CD4-positive, CD25-positive, alpha-beta regulatory T cell (primary cell): ENCODE measurements around the gene BLTP3A. TPM values are rescaled to one million over a fixed set of nuclear protein-coding genes. Genes with fewer than 3 reads are reported as not detected.
A peak's percentile ranks its signal among the peaks of the same experiment; 100 is the strongest.
"Not testable (repeated sequence)": the region's sequence is repeated elsewhere in the genome, so short reads cannot be mapped to it uniquely, and the experiment has no call there.

Source experiments
- ATAC-seq, 2 donors: fragments of 150-1000 bp; cut with Tn5 transposase; one replicate each; pipeline ENCODE4 v1.10.0; 2021; ENCODE audit warnings: low read depth in 2 of 2, moderate number of reproducible peaks in 2 of 2, moderate library complexity in 1 of 2
- DNase-seq, 3 donors: peaks; one replicate each; pipeline versions ENCODE4 v3.0.0 to v3.0.0-alpha.2; 2012 to 2022; ENCODE audit warnings: mixed read lengths in 1 of 3
- H3K27ac ChIP-seq: one replicate; pipeline ENCODE4 v1.7.0; 2013; ENCODE audit warnings: mild to moderate bottlenecking, low read length; ENCODE audit not compliant: insufficient read depth, poor library complexity, severe bottlenecking
- H3K27me3 ChIP-seq: one replicate; pipeline ENCODE4 v1.7.0; 2013; ENCODE audit warnings: low read length; ENCODE audit not compliant: control insufficient read depth, insufficient read depth
- H3K36me3 ChIP-seq: one replicate; pipeline ENCODE4 v1.7.0; 2013; ENCODE audit warnings: mild to moderate bottlenecking, low read length, moderate library complexity; ENCODE audit not compliant: control insufficient read depth, insufficient read depth
- H3K4me1 ChIP-seq: 2 replicates; pipeline ENCODE4 v1.7.0; 2013; ENCODE audit warnings: mild to moderate bottlenecking, low read length; ENCODE audit not compliant: insufficient read depth, control insufficient read depth, poor library complexity, severe bottlenecking
- H3K4me3 ChIP-seq: one replicate; pipeline ENCODE4 v1.7.0; 2013; ENCODE audit warnings: low read depth, mild to moderate bottlenecking, low read length, moderate library complexity
- H3K9me3 ChIP-seq, 2 experiments: 1 replicate in 1 of 2; 2 replicates in 1 of 2; pipeline ENCODE4 v1.7.0; 2013; ENCODE audit warnings: low read length in 2 of 2, mild to moderate bottlenecking in 1 of 2, moderate library complexity in 1 of 2; ENCODE audit not compliant: control insufficient read depth in 2 of 2
- H3K27ac Mint-ChIP-seq, 3 donors: one replicate each; pipeline ENCODE4 v1.8.0; 2020 to 2022; ENCODE audit warnings: mild to moderate bottlenecking in 3 of 3, mixed read lengths in 3 of 3, moderate library complexity in 2 of 3
- H3K27me3 Mint-ChIP-seq: one replicate; pipeline ENCODE4 v1.8.0; 2022; ENCODE audit warnings: mild to moderate bottlenecking, mixed read lengths
- H3K36me3 Mint-ChIP-seq: one replicate; pipeline ENCODE4 v1.8.0; 2020; ENCODE audit warnings: mixed read lengths
- H3K4me1 Mint-ChIP-seq, 4 donors: one replicate each; pipeline ENCODE4 v1.8.0; 2020 to 2022; ENCODE audit warnings: mixed read lengths in 4 of 4, mild to moderate bottlenecking in 1 of 4
- H3K4me3 Mint-ChIP-seq, 4 donors: one replicate each; pipeline ENCODE4 v1.8.0; 2020 to 2022; ENCODE audit warnings: mild to moderate bottlenecking in 4 of 4, mixed read lengths in 4 of 4, moderate library complexity in 3 of 4
- H3K9me3 Mint-ChIP-seq, 7 donors: one replicate each; pipeline ENCODE4 v1.8.0; 2020 to 2022; ENCODE audit warnings: mixed read lengths in 7 of 7, mild to moderate bottlenecking in 3 of 7, moderate library complexity in 2 of 7
- polyA plus RNA-seq, 4 donors: library from polyadenylated mRNA; unstranded; fragments of 300-500 nt; fragmentation: Illumina TruSeq; gene quantifications; one replicate each; pipeline ENCODE4 v1.2.3, GENCODE V29; 2021
- total RNA-seq: library from RNA; stranded (reverse); gene quantifications from one replicate; pipeline ENCODE4 v1.2.3, GENCODE V29; 2022

Gene BLTP3A
- total and polyA plus RNA-seq, 5 donors from 2014 or later: 0.95 to 7.1 (median 1.1) TPM

DNA sequence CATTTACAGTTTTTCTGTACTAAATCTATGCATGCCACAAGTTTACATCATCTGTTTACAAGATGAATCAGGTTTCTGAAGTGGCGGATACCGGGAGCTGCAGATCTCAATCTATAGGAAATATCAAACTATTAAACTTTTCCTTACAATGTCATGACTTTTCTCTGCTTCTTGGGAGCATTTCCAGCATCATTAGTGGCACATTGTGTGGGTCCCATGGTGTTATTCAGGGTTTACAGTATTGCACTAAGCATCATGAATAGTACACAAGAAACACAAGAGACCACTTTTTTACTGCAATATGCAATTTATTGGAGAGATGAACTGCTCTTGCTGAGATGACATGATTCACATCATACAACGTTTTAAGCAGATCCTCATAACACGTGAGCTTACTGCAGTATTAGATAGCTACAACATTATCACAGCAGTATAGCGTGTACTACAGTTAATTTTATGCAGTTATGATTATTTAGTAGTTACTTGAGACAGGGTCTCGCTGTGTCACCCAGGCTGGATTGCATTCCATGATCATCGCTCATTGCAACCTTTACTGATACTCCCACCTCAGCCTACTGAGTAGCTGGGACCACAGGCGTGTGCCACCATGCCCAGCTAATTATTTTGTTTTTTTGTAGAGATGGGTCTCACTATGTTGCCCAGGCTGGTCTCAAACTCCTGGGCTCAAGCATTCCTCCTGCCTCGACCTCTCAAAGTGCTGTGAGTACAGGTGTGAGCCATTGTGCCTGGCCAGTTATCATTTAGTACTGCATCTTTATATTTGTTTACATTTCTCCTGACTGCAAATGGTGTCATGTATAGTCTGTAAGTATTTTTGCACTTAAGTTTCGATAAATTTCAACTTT is 18.4 kb downstream of the BLTP3A start:
- Histone ChIP-seq H3K4me1 (no peaks in the 10 kb centered on the region), H3K9me3 (no peaks in the 10 kb centered on the region), H3K27ac (no peak overlapping the region), H3K27me3 (no peaks in the 10 kb centered on the region), H3K36me3 (no peaks in the 10 kb centered on the region), H3K4me3 (no peak overlapping the region)
- Mint-ChIP-seq H3K9me3 (no peaks in the 10 kb centered on the region), H3K4me3 (no peak overlapping the region), H3K27ac (no peak overlapping the region), H3K4me1 (peaks cover 12 to 19% (median 16%) of the 10 kb centered on the region in 4 donors), H3K27me3 (no peaks in the 10 kb centered on the region), H3K36me3 (no peaks in the 10 kb centered on the region)
- DNase-seq (no peak), ATAC-seq (no peak)

- Histone ChIP-seq H3K36me3 (no peaks in the 10 kb centered on the region), H3K4me3 (no peak overlapping the region), H3K9me3 (no peaks in the 10 kb centered on the region), H3K27ac (no peak overlapping the region), H3K4me1 (no peaks in the 10 kb centered on the region), H3K27me3 (no peaks in the 10 kb centered on the region)
- H3K27ac Mint-ChIP-seq: peak overlapping the region in 1 of 3 donors; percentile 36
- no peaks in the 10 kb centered on the region for H3K9me3 Mint-ChIP-seq
- H3K36me3 Mint-ChIP-seq: no peaks in the 10 kb centered on the region
- no peaks in the 10 kb centered on the region for H3K27me3 Mint-ChIP-seq
- DNase-seq (peak in 1 of 3 donors; percentile 69), ATAC-seq (peak; percentile 68 to 84)
- H3K4me1 Mint-ChIP-seq: peaks cover 12 to 19% (median 16%) of the 10 kb centered on the region in 4 donors
- H3K4me3 Mint-ChIP-seq: no peak overlapping the region
Observed at GRCh38 chr6:34810936-34811632, 19.2 kb downstream of the BLTP3A start.

- no peaks in the 10 kb centered on the region for H3K36me3 Mint-ChIP-seq
- no peak for DNase-seq
- no peaks in the 10 kb centered on the region for H3K4me1 ChIP-seq
- no peaks in the 10 kb centered on the region for H3K9me3 ChIP-seq
- H3K36me3 ChIP-seq: no peaks in the 10 kb centered on the region
- no peak for ATAC-seq
- H3K27ac Mint-ChIP-seq: no peak overlapping the region
- no peak overlapping the region for H3K27ac ChIP-seq
- H3K27me3 ChIP-seq: no peaks in the 10 kb centered on the region
- no peaks in the 10 kb centered on the region for H3K27me3 Mint-ChIP-seq
- H3K4me3 Mint-ChIP-seq: no peak overlapping the region
- H3K4me3 ChIP-seq: no peak overlapping the region
- no peaks in the 10 kb centered on the region for H3K9me3 Mint-ChIP-seq
- peaks cover 6 to 18% (median 14%) of the 10 kb centered on the region in 4 donors for H3K4me1 Mint-ChIP-seq
Observed at GRCh38 chr6:34813028-34813713, 21.3 kb downstream of the BLTP3A start.

GRCh38 chr6:34816635-34817301 is 24.9 kb downstream of the BLTP3A start:
- ATAC-seq: no peak
- H3K36me3 Mint-ChIP-seq: no peaks in the 10 kb centered on the region
- H3K36me3 ChIP-seq: no peaks in the 10 kb centered on the region
- H3K4me1 Mint-ChIP-seq: peaks cover 0 to 14% (median 9%) of the 10 kb centered on the region in 4 donors
- H3K4me3 ChIP-seq: no peak overlapping the region
- no peak overlapping the region for H3K27ac ChIP-seq
- no peak overlapping the region for H3K4me3 Mint-ChIP-seq
- no peaks in the 10 kb centered on the region for H3K4me1 ChIP-seq
- no peaks in the 10 kb centered on the region for H3K9me3 ChIP-seq
- no peaks in the 10 kb centered on the region for H3K9me3 Mint-ChIP-seq
- H3K27ac Mint-ChIP-seq: peak overlapping the region in 2 of 3 donors; percentile 18 to 64
- H3K27me3 Mint-ChIP-seq: no peaks in the 10 kb centered on the region
- H3K27me3 ChIP-seq: no peaks in the 10 kb centered on the region
- no peak for DNase-seq

- H3K36me3 Mint-ChIP-seq: no peaks in the 10 kb centered on the region
- peaks cover 0 to 14% (median 9%) of the 10 kb centered on the region in 4 donors for H3K4me1 Mint-ChIP-seq
- no peak overlapping the region for H3K4me3 Mint-ChIP-seq
- DNase-seq (no peak), ATAC-seq (no peak)
- H3K9me3 ChIP-seq: no peaks in the 10 kb centered on the region
- H3K4me1 ChIP-seq: no peaks in the 10 kb centered on the region
- H3K27ac ChIP-seq: no peak overlapping the region
- no peaks in the 10 kb centered on the region for H3K9me3 Mint-ChIP-seq
- no peaks in the 10 kb centered on the region for H3K36me3 ChIP-seq
- no peaks in the 10 kb centered on the region for H3K27me3 Mint-ChIP-seq
- H3K27me3 ChIP-seq: no peaks in the 10 kb centered on the region
- no peak overlapping the region for H3K4me3 ChIP-seq
- H3K27ac Mint-ChIP-seq: peak overlapping the region in 1 of 3 donors; percentile 64
Observed at GRCh38 chr6:34817446-34817845, 25.6 kb downstream of the BLTP3A start.

DNA sequence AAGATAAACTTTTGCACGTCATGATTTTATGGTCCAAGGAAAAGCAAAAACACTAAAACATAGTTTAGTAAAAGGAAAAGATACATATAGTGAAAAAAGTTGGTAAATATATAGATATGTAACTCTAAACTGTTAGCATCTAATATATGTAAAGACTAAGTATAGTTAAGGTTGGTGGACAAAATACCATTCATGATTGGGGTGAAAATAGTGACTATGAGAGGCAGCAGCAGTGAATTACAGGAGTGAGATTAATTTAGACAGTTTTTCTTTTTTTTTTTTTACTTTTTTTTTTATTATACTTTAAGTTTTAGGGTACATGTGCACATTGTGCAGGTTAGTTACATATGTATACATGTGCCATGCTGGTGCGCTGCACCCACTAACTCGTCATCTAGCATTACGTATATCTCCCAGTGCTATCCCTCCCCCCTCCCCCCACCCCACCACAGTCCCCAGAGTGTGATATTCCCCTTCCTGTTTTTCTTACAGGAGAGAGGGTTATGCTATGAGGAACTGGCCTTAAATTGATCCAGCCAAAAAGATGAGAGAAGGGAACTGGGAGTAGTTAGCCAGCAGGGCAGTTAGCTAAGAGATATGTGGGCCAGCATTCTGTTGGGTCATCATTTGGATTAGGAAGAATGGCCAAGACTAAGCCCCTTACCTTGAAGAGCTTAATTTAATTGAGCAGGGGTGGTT is 27.1 kb downstream of the BLTP3A start:
- Mint-ChIP-seq H3K36me3 (peaks cover 12% of the 10 kb centered on the region), H3K27ac (peak overlapping the region in 1 of 3 donors; percentile 48), H3K4me1 (peaks cover 0 to 14% (median 9%) of the 10 kb centered on the region in 4 donors)
- DNase-seq, H3K4me1 ChIP-seq, H3K4me3 ChIP-seq, H3K9me3 Mint-ChIP-seq, H3K4me3 Mint-ChIP-seq, H3K27me3 Mint-ChIP-seq, H3K27ac ChIP-seq, H3K27me3 ChIP-seq, H3K9me3 ChIP-seq, ATAC-seq: not testable (repeated sequence)
- peaks cover 10% of the 10 kb centered on the region for H3K36me3 ChIP-seq
